Duodenal mucosa (tissue), 2 donors: ENCODE results near the gene PDZD11.
"Not testable (repeated sequence)": the region's sequence is repeated elsewhere in the genome, so short reads cannot be mapped to it uniquely, and the experiment has no call there.

Experiments used
- H3K27ac ChIP-seq: one replicate; pipeline ENCODE4 v1.7.0; 2013; ENCODE audit warnings: low read depth, low read length
- H3K27me3 ChIP-seq, 2 donors: one replicate each; pipeline ENCODE4 v1.7.0; 2013; ENCODE audit warnings: low read length in 2 of 2, control low read depth in 1 of 2; ENCODE audit not compliant: insufficient read depth in 2 of 2, control insufficient read depth in 1 of 2
- H3K36me3 ChIP-seq, 2 donors: one replicate each; pipeline ENCODE4 v1.7.0; 2013; ENCODE audit warnings: low read length in 2 of 2, control low read depth in 1 of 2; ENCODE audit not compliant: insufficient read depth in 2 of 2, control insufficient read depth in 1 of 2
- H3K4me1 ChIP-seq, 2 donors: one replicate each; pipeline ENCODE4 v1.7.0; 2013; ENCODE audit warnings: low read length in 2 of 2, control low read depth in 1 of 2; ENCODE audit not compliant: insufficient read depth in 2 of 2, control insufficient read depth in 1 of 2
- H3K4me3 ChIP-seq, 2 donors: one replicate each; pipeline ENCODE4 v1.7.0; 2013; ENCODE audit warnings: low read length in 2 of 2, low read depth in 1 of 2
- H3K9ac ChIP-seq, 2 donors: one replicate each; pipeline ENCODE4 v1.7.0; 2013; ENCODE audit warnings: low read length in 2 of 2, low read depth in 1 of 2
- H3K9me3 ChIP-seq, 2 donors: one replicate each; pipeline ENCODE4 v1.7.0; 2013; ENCODE audit warnings: low read length in 2 of 2, control low read depth in 1 of 2; ENCODE audit not compliant: control insufficient read depth in 1 of 2

PDZD11 gene, protein sequence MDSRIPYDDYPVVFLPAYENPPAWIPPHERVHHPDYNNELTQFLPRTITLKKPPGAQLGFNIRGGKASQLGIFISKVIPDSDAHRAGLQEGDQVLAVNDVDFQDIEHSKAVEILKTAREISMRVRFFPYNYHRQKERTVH

DNA sequence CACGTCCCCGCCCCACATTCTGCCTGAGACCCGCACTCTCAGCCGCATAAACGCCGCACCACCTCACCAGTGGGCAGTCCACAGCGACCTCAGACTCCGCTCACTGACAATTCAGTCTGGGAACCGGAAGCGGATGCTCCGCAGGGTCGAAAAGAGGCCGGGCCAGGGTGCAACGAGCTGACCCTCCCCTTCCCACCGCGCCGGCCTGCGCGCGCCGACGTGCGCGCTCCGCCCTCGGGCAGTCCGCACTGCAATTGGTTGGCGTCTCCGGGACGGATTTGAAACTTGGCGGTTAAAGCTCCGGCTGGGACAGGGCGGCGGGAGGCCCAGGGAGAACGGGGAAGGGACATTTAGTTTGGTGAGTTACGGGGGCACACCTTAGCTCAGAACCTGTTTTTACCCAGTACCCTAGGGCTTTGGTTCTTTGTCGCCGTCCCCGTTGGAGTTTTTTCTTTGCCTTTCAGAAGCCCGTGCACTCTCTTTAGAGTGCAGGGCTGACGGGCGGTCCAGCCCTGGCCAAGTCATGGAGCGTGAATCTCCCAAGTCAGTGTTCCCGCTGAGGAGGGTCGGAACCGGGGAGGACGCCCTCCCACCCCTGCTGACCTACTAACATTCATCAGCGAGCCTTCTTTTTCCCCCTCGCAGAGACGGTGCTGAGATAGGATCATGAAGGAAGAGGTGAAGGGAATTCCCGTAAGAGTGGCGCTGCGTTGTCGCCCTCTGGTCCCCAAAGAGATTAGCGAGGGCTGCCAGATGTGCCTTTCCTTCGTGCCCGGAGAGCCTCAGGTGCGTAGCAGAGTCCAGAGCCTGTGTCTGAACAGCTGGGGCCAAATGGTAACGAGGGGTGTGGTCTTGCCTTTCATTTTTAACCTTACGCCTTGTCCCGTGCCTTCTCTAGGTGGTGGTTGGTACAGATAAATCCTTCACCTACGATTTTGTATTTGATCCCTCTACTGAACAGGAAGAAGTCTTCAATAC is at the start of gene PDZD11, which contains the start of gene KIF4A:
Gene PDZD11 (minus strand): TSS at position 135 of the 978 bp plus-strand sequence. CDS start 586 bp downstream, outside the sequence.
Gene KIF4A (plus strand): TSS at position 312 of the 978 bp plus-strand sequence. CDS start 355 bp downstream, at position 667.
- Histone ChIP-seq H3K4me3 (peak within 1 kb of the TSS; percentile 68 to 87), H3K9ac (peak within 1 kb of the TSS; percentile 73 to 81), H3K27me3 (no peaks in the 10 kb centered on the region), H3K9me3 (no peaks in the 10 kb centered on the region), H3K27ac (peak within 1 kb of the TSS; percentile 39), H3K4me1 (peaks cover 0 to 10% of the 10 kb centered on the region in 2 donors), H3K36me3 (peaks cover 5 to 18% of the 10 kb centered on the region in 2 donors)

DNA sequence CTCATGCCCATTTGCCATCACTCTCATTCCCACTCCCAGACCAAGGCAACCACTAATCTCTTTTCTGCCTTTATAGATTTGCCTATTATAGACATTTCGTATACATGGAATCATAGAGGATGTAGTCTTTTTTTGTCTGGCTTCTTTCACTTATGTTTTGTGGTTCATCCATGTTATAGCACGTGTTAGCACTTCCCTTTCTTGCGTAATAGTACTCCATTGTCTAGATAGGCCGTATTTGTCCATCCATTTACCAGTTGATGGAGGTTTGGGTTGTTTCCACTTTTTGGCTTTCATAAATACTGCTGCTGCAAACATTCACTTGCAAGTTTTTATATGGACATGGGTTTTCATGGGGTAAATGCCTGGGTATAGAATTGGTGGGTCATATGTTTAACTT is 48.6 kb upstream of the PDZD11 start:
- Histone ChIP-seq H3K4me3 (no peak overlapping the region), H3K9me3 (no peaks in the 10 kb centered on the region), H3K27ac (no peak overlapping the region), H3K36me3 (no peaks in the 10 kb centered on the region), H3K9ac (no peak overlapping the region), H3K4me1 (no peaks in the 10 kb centered on the region), H3K27me3 (no peaks in the 10 kb centered on the region)

DNA sequence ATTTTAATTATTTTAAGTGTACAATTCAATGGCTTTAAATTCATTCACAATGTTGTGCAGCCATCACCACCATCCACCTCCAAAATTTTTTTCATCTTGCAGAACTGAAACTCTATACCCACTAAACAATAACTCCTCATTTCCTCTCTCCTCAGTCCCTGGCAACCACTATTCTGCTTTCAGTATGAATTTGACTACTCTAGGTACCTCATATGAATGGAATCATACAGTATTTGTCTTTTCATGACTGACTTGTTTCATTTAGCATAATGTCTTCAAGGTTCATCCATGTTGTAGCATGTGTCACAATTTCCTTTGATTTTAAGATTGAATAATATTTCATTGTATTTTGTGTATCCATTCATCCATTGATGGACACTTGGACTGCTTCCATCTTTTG is 47.0 kb upstream of the PDZD11 start:
- Histone ChIP-seq H3K4me3 (no peak overlapping the region), H3K9ac (no peak overlapping the region), H3K36me3 (no peaks in the 10 kb centered on the region)

DNA sequence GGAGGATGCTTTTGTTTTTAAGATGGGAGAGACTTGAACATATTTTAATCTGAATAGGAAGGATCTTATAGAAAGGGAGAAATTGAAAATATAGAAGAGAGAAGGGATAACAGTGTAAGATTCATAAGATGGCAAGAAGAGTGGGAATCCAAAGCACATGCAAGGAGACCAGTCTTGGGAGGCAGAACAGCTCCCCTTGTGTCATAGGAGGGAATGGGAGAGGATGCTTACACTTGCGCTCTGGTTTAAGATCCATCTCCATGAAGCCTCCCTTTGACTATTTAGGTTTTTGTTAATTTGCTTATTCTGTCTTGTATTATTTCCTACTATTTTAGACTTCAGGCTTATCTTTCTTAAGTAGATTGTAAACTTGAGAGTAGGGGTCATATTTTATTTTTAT is 42.9 kb upstream of the PDZD11 start:
- Histone ChIP-seq H3K9ac (no peak overlapping the region), H3K4me3 (no peak overlapping the region), H3K27me3 (no peaks in the 10 kb centered on the region), H3K4me1 (no peaks in the 10 kb centered on the region), H3K27ac (no peak overlapping the region), H3K9me3 (no peaks in the 10 kb centered on the region), H3K36me3 (no peaks in the 10 kb centered on the region)

More for the DNA sequence above, 47.0 kb upstream of the PDZD11 start:
- H3K9me3 ChIP-seq = no peaks in the 10 kb centered on the region
- H3K27ac ChIP-seq = no peak overlapping the region
- no peaks in the 10 kb centered on the region for H3K4me1 ChIP-seq
- no peaks in the 10 kb centered on the region for H3K27me3 ChIP-seq

DNA sequence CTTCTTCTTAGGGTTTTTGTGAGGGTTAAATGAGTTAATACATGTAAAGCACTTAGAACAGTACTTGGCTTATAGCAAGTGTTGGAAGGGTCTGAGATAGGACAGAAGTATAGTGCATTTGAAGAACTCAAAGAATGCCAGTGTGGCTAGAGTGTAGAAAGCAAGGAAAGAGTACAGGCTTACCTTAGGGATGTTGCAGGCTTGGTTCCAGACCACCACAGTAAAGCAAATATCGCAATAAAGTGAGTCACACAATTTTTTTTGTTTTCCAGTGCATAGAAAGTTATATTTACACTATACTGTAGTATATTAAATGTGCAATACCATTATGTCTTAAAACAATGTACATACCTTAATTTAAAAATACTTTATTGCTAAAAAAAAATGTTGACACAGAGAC is 41.4 kb upstream of the PDZD11 start:
- no peaks in the 10 kb centered on the region for H3K4me1 ChIP-seq
- H3K9ac ChIP-seq = no peak overlapping the region
- H3K27me3 ChIP-seq = no peaks in the 10 kb centered on the region
- no peak overlapping the region for H3K27ac ChIP-seq
- H3K36me3 ChIP-seq = no peaks in the 10 kb centered on the region
- H3K9me3 ChIP-seq = no peaks in the 10 kb centered on the region
- H3K4me3 ChIP-seq = no peak overlapping the region

DNA sequence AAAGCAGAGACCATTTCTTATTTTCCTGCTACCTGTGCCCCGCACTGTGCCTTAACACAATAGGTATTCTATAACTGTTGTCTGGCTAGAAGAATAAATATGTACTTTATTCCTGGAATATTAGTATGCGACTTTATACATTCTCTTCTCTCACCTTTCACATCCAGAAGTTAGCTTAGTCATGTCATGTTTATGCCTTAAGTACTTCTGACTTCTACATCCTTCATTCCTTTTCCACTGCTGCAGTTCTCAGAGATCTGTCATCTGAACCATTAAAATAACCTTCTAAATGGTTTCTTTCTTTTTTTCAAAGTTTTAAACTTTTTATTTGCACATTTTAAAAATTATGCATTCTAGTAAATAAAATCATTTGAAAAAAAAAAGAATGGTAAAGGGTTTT is 34.6 kb upstream of the PDZD11 start:
- no peaks in the 10 kb centered on the region for H3K9me3 ChIP-seq

DNA sequence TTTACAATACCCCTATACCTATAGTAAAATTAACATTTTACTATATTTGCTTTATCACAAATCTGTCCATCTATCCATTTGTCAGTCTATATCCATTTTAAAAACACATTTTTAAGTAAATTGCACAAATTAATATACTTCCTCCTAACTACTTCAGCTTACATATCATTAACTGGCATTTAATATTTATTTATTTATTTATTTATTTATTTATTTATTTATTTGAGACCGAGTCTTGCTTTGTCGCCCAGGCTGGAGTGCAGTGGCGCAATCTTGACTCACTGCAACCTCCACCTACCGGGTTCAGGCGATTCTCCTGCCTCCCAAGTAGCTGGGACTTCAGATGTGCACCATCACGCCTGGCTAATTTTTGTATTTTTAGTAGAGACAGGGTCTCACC is 33.9 kb upstream of the PDZD11 start:
- not testable (repeated sequence) for H3K27me3 ChIP-seq, H3K4me3 ChIP-seq, H3K9me3 ChIP-seq, H3K27ac ChIP-seq, H3K36me3 ChIP-seq, H3K4me1 ChIP-seq, H3K9ac ChIP-seq

More for the DNA sequence above, 34.6 kb upstream of the PDZD11 start:
- no peaks in the 10 kb centered on the region for H3K27me3 ChIP-seq
- no peak overlapping the region for H3K4me3 ChIP-seq
- no peak overlapping the region for H3K9ac ChIP-seq
- no peak overlapping the region for H3K27ac ChIP-seq
- no peaks in the 10 kb centered on the region for H3K4me1 ChIP-seq
- H3K36me3 ChIP-seq = no peaks in the 10 kb centered on the region

DNA sequence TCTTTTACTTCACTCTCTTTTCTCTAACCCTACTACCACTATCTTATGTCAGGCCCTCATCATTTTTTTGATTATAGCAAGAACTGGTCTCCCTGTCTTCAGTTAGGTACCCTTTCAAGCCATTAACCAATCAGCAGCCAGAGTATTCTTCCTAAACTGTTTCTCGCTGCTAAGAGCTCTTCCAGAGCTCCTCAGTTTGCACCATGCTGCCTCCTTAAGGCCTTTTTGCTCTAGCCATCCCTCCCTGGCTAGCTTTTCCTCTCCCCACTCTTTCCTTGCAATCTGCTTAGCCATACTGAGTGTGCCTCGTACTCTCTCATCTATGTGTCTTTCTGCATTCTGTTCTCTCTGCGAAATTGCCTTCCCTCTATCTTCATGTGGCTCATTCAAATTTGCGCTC is 33.1 kb upstream of the PDZD11 start:
- Histone ChIP-seq H3K36me3 (no peaks in the 10 kb centered on the region), H3K27me3 (no peaks in the 10 kb centered on the region), H3K4me3 (no peak overlapping the region), H3K4me1 (no peaks in the 10 kb centered on the region), H3K9me3 (no peaks in the 10 kb centered on the region), H3K9ac (no peak overlapping the region), H3K27ac (no peak overlapping the region)

DNA sequence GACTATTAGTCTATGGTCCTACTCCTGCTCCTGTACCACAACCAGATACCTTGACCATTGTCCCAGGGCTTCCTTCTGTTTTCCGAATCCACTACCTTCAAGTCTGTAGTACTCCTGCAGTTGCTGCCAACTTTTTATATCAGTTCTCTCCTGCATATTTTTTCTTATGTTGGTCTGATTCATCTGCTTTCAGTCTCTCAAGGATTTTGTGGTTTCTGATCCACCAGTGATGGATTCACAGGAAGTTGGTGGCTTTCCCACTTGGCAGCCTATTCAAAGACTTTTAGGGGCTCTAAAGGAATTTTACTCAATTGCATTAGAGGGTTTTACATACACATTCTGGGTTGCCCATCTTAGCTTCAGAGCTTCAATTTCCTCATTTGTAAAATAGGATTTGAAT is 23.8 kb upstream of the PDZD11 start:
- Histone ChIP-seq H3K4me3 (no peak overlapping the region), H3K4me1 (no peaks in the 10 kb centered on the region), H3K36me3 (no peaks in the 10 kb centered on the region), H3K27ac (no peak overlapping the region), H3K27me3 (no peaks in the 10 kb centered on the region), H3K9ac (no peak overlapping the region), H3K9me3 (no peaks in the 10 kb centered on the region)

DNA sequence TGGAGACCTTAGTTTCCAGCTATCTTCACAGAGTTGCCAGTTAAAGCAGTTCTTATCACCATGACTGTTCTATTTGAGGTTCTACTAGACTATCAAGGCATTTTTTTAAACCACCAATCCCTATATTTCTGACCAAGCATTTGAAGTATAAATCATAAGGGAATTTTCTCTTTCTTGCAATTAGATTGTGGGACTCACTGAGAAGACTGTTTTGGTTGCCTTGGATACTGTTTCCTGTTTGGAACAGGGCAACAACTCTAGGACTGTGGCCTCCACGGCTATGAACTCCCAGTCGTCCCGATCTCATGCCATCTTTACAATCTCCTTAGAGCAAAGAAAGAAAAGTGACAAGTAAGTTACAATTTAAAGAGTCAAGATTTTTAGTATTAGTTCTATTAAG is 12.0 kb upstream of the PDZD11 start:
- no peaks in the 10 kb centered on the region for H3K27me3 ChIP-seq
- H3K36me3 ChIP-seq = no peaks in the 10 kb centered on the region
- H3K27ac ChIP-seq = no peak overlapping the region
- no peaks in the 10 kb centered on the region for H3K4me1 ChIP-seq
- H3K9me3 ChIP-seq = no peaks in the 10 kb centered on the region
- no peak overlapping the region for H3K9ac ChIP-seq
- H3K4me3 ChIP-seq = no peak overlapping the region
